Activated CD8-positive, alpha-beta memory T cell treated with anti-CD3 and anti-CD28 coated beads, Interleukin-2, amount 50 U/mL, for 4 hours (primary cell): Measurements from ENCODE around the gene TMED3.
"Not testable (repeated sequence)": the region's sequence is repeated elsewhere in the genome, so short reads cannot be mapped to it uniquely, and the experiment has no call there.

ENCODE experiments used
- DNase-seq: peaks from one replicate; pipeline ENCODE4 v3.0.0-alpha.2; 2020

The TMED3 gene

DNA sequence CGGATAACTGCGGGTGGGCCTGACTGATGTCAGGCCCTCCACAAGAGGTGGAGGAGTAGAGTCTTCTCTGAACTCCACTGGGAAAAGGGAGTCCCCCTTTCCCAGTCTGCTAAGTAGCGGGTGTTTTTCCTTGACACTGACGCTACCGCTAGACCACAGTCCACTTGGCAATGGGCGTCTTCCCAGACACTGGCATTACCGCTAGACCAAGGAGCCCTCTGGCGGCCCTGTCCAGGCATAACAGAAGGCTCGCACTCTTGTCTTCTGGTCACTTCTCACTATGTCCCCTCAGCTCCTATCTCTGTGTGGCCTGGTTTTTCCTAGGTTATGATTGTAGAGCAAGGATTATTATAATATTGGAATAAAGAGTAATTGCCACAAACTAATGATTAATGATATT is 9.1 kb downstream of the TMED3 start:
- not testable (repeated sequence) for DNase-seq

DNA sequence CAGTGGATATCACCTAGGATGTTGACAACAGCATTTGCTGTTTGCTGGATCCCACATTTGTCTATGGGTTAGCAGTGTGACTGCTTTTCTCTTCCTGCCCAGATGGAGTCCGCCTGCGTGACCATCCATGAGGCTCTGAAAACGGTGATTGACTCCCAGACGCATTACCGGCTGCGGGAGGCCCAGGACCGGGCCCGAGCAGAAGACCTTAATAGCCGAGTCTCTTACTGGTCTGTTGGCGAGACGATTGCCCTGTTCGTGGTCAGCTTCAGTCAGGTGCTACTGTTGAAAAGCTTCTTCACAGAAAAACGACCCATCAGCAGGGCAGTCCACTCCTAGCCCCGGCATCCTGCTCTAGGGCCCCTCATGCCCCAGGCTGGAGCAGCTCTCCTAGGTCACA is 11.0 kb downstream of the TMED3 start:
- DNase-seq = no peak

DNA sequence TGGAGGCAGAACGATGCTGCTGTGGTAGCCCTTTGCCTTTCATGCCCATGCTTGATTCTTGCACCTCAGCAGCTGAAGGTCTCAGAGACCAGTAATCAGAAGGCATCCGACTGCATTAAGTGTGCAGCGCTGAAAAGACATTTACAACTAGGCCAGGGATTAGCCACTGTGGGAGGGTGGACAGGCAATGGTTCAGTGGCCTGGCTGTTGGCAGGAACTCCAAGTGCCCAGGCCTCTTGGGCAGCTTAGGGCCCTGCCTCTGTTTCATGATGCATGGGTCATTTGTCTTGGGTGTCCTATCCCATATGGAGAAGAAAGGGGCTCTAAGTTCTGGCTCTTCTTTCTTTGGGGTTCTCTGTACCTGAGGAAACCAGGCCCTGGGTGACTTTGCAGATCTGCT is 11.4 kb downstream of the TMED3 start:
- no peak for DNase-seq

DNA sequence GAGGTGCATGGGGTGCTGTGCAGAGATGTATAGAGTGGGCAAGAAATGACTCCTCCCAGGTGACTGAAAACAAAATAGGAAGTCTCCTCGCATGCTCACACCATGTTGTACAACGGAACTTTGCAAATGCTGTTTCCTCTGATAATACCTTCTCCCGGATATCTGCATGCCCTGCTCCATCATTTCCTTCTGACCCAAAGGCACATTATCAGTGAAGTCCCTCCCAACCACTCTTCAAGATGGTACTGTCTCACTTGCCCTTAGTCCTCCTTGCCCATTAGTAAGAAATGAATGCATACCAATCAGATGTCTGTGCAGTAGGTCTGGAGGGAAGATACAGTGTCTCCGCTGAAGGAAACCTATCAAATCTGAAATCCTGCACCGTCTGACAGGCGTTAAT is 12.0 kb downstream of the TMED3 start:
- no peak for DNase-seq

DNA sequence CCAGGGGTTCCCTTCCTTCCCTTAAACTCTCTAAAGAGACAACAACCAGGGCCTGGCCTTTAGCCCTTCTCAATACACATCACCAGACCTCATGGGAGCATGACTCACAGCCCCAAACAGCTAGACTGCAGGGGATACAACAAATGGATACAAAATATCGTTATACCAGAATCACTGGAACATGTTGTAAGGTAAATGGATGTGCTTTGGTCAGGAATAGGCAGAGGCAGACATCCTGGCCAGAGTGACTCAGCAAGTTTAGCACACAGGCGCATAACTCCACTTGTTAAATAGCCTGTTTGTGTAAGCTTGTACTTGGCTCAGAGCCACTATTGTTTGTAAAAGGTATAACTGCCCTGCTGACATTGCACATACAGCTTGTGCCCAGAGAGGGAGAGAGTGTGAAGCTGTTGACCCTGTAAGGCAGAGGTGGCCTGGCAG is 18.3 kb downstream of the TMED3 start:
- DNase-seq = no peak

DNA sequence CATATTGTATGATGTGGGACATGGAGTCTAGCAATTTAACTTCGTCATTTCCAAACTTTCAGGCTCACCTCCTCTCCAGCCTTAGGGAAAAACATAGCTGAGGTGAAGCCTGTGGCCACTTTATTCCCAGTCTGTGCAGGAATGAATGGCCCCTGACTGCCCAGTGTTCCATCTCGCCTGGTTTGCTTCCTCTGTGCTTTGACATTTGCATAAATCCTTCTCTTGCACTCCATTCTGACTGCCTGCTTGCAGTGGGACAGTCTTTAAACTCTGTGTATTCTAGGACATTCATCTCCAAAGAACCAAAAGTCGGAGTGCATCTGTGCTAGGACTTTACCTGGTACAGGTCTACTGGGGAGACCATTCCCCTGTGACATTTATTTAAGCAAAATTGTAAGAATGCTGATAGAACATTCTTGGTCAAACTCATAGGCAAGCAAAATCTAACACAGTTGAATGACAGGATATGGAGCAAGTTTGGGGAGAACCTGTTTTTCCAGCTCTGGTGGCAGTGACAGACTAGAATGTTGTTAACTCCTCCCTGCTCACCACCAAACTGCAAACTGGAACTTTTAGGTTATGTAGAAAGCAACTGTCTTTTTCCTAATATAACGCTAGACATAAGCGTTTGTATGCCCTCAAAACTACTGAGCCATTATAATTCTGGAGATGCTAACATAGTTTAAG is 22.1 kb downstream of the TMED3 start:
- no peak for DNase-seq

DNA sequence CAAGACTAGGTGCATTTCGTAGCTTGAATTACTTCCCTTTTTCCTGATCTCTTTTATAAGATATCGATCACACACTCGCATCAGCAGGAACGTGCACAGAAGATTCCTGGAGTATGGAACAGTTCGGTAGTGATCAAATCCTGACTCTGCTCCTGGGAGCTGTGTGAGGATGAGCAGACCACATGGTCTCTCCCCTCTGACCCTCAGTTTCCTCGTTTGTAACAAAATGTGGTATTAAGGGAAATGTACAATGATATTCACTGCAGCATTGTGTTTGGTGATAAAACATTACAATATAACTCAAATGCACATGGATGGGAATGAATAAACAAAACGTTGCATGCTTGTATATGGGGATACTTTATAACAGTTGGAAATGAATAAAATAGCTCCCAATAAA is 26.7 kb downstream of the TMED3 start:
- no peak for DNase-seq

DNA sequence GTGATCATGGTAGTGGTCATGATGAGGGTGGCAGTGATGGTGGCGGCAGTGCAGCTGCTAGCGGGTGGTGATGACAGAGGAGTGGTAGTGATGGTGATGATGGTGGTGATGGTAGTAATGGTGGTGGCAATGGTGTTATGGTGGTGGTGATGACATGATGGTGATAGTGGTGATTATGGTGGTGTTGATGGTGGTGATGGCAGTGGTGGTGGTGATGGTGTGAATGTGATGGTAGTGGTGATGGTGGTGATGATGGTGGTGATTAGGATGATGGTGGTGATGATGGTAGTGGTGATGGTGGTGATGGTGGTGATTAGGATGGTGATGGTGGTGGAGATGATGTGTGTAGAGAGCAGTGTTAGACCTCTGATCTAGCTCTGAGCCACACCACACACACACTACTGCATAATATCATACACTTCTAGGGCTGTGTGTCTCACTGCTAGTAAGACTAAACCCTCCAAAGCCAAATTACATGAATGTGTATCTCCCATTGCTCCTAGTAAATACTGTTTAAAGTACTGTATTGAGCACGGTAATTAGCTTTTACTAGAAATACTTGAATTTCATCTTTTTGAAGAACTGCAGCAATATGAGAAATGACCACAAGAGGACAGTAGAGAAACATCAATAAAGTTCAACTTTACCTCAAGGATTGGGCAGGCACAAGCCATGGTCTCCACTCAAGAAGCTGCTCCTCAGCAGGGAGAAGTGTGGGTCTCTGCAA is 28.8 kb downstream of the TMED3 start:
- no peak for DNase-seq

DNA sequence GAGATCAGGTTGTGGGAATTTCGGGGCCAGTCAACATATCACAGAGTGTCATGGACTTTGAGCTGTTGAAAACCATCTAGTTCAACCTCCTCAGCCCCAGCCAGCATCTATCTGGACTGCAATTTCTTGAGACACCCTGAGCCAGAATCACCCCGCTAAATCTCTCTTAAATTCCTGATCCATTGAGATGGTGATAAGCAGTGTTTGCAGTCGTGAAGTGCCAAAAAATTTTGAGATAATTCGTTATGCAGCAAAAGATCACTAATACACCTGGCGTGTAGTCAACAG is 29.3 kb downstream of the TMED3 start:
- no peak for DNase-seq

DNA sequence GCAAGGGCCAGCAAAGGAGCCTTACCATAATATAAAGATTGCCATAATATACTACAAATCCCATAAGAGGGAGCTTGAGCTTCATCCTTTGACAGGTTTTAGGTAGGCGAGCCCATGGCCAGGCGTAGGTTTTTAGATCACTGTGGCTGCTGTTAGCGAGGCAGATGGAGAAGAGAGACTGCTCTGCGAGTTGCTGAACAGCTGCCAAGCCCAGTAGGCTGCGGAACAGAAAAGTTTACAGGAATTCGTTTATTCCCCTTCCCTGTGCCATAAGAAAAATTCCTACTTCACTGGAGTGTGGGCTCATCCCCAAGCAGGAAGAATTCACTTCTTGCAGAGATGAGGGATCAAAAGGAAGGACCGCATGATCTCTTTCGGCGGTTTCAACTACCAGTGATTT is 30.5 kb downstream of the TMED3 start:
- no peak for DNase-seq

DNA sequence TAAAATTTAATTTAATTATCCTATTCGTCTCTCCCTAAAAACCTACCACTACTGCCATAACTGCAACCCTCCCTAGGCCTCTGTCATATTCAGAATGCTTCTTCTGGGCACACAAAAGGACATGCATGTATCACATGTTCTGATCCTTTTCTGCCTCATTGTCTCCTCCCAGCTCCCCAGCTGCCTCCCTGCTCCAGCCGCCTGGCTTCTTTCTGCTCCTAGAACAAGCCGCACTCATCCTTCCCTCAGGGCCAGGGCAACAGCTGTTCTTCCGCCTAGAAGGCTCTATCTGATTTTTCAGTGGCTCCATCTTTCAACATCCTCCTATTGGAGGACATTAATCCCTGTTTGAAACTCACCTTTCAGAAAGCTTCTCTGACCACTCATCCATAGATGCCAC is 38.6 kb downstream of the TMED3 start:
- DNase-seq = no peak

DNA sequence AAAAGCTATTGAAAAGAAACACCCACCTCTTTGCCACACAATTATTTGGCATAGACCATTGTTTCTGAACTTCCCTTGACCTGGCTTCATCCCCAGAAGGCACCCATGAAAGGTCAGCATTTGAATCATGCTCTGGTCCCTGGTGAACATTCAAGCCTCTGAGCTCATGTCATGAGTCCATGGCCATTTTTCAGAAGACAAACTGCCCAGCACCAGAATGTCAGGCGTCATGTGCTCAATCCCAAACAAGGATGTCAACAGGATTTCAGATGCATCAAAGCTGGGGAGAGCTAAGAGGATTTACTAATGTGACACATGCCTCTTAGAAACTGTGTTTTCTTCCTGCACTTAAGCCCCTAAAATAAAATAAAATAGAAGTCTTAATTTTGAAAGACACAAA is 41.3 kb downstream of the TMED3 start:
- no peak for DNase-seq

DNA sequence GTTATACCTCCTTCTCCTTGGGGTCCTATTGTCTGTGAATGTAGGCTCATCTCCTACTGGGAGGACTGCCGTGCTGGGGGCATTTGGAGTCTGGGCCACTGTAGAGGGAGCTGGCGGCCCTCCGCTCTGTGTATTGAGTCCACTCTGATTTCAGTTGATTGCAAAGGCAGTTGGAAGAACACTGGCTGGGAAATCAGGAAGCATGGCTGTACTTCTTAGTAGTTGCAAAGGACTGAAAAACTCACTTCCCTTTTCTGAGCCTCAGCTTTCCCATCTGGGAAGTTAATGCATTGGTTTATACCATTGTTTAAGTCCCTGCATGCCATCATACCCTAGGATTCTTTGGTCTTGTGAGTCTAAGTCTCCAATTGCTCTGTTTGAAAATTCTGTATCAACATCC is 46.7 kb downstream of the TMED3 start:
- no peak for DNase-seq

DNA sequence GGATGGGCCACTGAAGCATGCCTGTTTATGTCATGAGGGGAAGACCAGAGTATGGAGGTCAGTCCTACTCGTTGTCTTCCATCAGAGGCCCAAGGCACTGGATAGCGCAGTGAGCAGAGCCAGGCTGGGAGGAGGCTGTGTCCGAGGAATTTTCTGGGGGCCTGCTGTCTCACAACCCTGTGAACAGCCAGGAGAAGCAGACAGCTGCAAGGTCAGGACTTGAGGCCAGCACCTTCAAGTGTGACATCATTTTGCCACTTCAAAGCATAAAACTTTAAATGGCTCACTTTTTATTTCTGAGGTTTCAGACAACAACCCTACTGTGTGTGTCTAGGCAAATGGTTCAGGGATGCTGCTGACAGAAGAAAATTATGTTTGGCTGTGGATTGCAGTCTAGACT is 47.2 kb downstream of the TMED3 start:
- DNase-seq = no peak

DNA sequence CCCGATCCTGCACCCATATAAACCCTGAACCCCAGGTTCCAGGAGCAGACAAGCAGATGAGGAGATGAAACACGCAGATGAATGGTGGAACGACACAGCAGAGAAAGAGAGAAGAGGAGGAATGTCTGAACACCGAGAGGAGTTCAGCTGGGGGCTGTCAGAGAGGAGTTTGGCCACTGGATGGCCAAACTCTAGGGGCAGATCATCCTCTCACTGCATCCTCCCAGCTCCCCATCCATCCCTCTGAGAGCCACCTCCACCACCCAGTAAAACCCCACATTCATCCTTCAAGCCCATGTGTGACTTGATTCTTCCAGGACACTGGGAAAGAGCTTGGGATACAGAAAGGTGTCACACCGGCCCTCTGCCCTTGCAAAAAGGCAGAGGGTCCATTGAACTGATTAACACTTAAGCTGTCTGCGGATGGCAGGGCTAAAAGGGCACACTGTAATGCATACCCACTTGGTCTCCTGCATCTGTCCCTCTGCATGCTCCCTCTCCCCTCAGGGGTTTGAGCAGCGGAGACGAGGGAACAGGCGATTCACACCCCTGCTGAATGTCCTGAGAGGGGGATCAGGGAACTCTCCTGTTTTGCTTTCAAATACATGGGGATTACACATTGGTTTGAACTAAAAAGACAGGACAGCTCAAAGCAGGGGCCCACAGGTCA is 53.8 kb downstream of the TMED3 start:
- no peak for DNase-seq

DNA sequence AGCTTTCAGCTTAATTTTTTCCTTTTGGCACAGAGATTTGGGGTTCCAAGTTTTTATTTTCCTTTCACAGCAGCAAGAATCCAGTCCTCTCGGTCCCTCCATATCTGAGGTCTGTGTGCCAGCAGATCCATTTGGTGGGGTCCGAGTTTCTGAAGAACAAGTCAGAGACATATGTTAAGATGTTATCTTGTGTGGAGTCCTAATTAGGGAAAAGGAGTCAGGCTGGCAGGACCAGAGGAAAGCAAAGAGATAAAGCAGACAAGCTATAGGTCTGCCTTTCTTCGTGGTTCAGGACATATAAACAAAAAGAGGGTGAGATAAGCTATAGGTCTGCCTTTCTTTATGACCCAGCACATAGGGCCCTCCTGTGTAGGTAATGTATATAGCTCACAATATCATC is 54.9 kb downstream of the TMED3 start:
- DNase-seq = no peak

DNA sequence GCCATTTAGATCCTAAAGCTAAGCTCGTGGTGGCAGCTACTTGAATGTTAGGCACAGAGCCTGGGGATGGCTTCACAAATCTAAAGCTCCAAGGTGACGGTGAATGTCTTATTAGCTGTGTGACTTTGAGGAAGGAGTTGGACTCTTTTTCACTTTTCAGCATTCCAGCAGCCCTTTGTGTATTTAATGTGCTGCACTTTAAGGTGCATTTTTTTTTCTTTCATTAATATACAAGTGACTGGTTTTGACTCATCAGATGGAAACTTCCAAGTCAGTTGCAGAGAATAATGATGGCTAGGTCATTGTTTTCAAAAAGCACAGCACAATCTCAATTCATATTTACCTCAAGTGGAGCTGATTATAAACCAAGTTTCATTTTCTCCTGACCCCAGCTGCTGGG is 55.8 kb downstream of the TMED3 start:
- no peak for DNase-seq

DNA sequence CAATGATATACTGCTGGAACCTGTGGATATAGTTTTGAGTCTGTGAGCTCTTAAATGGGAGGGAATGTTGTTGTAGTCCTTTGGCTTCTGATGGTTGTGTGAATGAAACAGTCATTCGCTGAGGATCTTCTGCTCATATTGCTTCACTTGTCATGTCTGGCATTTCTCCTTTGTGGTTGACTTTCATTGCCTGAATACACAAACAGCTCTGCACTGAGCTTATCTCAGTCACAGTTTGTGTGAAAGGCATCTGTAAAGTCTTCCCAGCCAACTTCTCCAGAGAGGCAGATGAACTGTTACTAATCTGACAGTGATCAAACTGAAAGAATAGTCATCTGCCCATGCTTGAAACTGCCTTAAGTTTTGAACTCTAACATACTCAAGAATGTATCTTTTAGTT is 59.8 kb downstream of the TMED3 start:
- no peak for DNase-seq

DNA sequence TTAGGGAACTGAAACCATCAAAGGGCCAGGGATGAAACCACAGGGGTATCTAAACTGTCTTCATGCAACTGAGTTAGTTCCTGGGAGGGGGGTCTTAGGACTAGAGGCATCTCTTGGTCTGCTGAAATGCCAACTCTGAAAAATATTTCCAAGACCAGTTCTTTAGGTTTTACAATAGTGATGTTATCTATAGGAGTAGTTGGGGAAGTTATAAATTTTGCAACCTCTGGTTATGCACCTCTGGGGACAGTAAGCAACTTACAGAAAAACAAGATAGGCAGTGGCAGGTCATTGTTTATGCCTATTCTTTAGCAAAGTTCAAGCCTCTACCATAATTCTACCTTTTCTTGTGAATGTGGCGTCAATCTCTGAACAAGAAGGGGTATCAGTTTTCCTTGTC is 60.7 kb downstream of the TMED3 start:
- no peak for DNase-seq

DNA sequence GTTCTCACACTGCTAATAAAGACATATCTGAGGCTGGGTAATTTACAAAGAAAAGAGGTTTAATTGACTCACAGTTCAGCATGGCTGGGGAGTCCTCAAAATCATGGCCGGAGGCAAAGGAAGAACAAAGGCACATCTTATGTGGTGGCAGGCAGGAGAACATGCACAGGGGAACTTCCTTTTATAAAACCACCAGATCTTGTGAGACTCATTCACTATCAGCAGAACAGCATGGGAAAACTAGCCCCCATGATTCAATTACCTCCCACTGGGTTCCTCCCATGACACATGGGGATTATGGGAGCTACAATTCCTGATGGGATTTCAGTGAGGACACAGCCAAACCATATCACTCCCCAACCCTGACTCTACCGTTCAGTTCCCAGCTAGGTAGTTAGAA is 61.5 kb downstream of the TMED3 start:
- DNase-seq = no peak
